ENCODE results near the gene LDLRAD4.

GRCh38 chr18:13371689-13372418 lies 153.3 kb downstream of the LDLRAD4 start:
- no peak for TF ChIP-seq CTCF (IDR thresholded peaks at IDR 0.05)
- TF ChIP-seq POLR2AphosphoS5 (IDR thresholded peaks at IDR 0.05) = no peak
- TF ChIP-seq POLR2A (IDR thresholded peaks at IDR 0.05) = no peak

Data from upper lobe of left lung (tissue), 4 donors.